Activated CD4-positive, alpha-beta T cell treated with anti-CD3 and anti-CD28 coated beads, Interleukin-2, amount 50 U/mL, for 1 hour (primary cell): Measurements from ENCODE around the gene OR5A1.

Experiments used
- DNase-seq: peaks from one replicate; pipeline ENCODE4 v3.0.0-alpha.2; 2020

Gene OR5A1

DNA sequence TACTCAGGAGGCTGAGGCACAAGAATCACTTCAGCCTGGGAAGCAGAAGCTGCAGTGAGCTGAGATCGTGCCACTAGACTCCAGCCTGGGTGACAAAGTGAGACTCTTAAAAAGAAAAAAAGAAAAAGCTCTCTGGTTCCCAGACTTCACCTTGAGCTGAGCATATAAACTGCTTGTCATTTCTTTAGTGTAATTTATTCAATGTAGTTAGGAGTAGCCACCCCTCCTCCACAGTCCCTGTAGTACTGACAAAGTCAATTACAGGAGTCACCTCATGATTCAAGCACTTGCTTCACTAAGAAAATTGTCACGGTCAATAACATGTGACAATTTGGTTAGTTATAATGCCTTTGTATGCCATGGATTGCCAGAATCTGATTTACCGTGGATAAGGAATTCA, 44.1 kb downstream of the OR5A1 start:
- DNase-seq = no peak
